GM18502 (cell line): ENCODE results near the gene ZWINT.

Experiments
- ATAC-seq: cut with Tn5 transposase; IDR thresholded peaks from one replicate; pipeline ENCODE4 v1.9.1; 2021; ENCODE audit warnings: mild to moderate bottlenecking; ENCODE audit not compliant: unreplicated experiment, poor library complexity

The ZWINT gene, protein sequence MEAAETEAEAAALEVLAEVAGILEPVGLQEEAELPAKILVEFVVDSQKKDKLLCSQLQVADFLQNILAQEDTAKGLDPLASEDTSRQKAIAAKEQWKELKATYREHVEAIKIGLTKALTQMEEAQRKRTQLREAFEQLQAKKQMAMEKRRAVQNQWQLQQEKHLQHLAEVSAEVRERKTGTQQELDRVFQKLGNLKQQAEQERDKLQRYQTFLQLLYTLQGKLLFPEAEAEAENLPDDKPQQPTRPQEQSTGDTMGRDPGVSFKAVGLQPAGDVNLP

DNA sequence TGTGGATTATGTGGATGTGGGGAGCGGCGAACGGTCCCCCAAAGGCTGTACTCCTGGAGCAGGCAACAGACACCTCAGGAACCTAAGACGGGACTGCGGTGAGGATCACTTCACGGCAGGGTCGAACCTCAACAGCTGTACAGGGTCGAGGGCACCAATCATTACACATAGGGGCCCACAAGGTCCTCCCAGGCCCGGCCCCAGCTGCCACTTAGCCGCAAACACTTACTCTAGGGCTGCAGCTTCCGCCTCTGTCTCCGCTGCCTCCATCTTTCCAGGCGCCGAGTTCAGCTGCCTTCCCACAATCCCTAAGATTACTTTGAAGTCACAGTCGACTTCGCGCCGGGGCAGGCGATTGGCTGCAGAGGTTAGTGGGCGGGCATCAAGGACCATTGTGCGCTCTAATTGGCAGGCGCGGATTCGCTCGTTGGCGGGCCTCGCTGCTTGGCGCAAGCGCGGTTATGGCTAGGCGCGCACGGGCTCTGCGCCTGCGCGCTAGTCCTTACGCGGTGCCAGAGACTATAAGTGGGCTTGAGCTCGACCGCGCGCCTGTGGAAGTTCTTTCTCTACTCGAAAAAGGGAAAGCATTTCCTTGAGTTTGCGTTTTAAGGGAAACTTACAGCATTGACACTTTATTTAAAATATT lies at the start of gene ZWINT:
ZWINT (minus strand) TSS at position 293 of the 646 bp plus-strand sequence; CDS start at position 270, 23 bp downstream.
- ATAC-seq: peak; percentile 98

DNA sequence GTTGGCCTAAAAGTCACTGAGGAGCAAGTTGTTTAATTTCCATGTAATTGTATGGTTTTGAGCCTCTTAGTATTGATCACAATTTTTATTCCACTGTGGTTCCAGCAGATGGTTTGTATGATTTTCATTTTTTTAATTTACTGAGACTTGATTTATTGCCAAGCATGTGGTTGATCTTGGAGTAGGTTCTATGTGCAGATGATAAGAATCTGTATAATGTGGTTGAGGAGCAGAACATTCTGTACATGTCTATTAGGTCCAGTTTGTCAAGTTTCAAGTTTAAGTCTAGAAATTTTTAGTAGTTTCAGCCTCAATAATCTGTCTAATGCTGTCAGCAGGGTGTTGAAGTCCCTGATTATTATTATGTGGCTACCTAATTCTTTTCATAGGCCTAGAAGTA lies 22.7 kb upstream of the ZWINT start:
- no peak for ATAC-seq

DNA sequence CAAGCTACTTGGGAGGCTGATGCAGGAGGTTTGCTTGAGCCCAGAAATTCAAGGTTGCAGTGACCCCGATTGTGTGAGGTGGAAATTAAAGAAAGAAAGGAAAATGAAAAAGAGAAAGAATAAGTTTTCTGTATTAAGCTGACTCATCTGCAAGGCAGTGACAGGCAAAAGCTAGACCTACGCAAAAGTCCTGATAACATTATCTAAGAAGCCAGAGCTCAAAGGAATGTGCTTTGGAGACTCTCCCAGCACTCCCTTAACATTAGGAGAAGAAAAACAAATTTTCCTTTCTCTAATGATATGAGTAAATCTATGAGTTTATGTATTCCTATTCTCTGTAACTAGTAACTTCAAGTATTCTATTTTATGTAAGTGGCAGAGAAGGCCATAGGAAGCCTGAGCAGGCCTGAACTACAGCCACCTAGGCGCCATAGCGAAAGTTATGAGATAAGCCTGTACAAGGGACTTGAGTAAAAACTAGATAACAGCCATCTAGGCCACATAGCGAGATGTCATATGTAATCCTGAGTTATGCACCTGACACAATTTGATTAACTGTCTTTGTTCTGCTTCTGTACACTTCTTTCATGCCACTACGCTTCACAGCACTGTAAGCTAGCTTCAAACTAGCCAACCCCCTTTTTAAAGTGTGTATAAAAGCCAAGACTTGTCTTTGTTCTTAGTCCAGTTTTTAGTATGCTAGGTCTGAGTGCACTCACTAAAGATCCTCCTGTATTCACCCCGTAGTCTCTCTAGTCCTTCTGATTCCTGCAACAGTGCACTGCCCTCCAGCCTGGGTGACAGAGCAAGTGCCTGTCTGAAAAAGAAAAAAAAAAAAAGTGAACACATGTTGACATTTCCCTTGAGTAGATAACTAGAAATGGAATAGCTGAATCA lies 9.4 kb upstream of the ZWINT start:
- ATAC-seq: no peak

DNA sequence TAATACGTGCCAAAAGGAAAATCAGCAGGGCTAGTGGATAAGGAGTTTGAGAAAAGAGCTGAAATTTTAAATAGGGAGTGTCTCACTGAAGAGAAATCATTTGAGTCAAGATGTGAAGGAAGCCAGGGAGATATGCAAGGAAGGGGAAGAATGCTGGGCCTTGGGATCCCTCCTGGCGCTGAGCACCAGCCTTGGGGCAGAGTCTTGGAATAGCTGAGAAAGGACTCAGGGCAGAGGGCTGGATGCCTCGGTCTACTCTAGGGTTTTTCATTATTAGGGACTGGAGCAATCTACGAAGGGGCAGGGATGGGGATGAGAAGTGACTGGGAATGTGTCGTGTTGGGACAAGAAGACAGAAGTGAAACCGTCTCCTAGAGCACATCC lies 484 bp downstream of the ZWINT start:
- ATAC-seq: no peak

DNA sequence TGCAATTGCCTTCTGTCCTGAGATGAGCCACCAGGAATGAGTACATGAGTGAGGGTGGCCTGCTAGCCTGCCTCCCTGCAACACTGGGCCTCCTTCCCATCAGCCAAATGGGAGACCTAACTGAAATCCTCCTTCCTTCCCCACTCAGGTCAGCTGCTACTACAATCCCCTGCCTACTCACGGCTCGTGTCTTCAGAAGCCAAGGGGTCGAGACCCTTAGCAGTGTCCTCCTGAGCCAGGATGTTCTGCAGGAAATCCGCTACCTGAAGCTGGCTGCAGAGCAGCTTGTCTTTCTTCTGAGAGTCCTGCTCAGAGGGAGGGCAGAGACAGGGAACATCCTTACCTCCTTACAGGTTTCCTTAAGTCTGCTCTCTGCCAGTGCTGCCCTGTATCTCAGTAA lies 1.2 kb downstream of the ZWINT start:
- no peak for ATAC-seq

DNA sequence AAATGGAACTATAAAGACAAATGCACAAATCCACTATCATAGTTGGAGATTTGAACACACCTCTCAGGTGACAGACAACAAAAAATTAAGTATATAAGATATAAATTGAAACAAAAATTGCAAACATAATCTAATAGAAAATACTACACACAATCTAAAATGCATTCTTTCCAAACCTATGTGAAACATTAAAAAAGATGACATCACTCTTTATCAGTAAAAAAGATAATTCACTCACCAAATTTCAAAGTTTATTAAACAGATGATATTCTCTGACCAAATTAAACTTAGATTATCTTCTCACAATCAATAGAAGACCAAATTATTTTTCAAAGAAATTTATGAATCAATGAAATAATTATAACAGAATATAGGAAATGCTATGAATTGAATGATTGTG lies 4.0 kb downstream of the ZWINT start:
- no peak for ATAC-seq

DNA sequence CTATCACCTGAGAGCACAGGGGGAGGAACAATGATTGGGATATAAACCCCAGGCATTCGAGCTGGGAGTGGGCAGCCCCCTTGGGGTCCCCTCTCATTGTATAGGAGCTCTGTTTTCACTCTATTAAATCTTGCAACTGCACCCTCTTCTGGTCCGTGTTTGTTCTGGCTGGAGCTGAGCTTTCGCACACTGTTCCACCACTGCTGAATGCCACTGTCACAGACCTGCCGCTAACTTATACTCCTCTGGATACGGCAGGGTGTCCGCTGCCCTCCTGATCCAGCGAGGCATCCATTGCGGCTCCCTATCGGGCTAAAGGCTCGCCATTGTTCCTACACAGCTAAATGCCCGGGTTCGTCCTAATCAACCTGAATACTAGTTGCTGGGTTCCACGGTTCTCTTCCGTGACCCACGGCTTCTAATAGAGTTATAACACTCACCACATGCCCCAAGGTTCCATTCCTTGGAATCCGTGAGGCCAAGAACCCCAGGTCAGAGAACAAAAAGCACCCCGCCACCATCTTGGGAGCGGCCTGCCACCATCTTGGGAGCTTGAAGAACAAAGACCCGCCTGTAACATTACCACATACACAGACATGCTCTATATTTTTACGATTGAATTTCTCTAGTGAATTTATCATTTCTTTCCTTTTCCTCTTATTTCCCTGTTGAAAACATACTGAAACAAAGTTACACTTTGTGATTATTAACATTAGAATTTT lies 9.0 kb downstream of the ZWINT start:
- no peak for ATAC-seq

DNA sequence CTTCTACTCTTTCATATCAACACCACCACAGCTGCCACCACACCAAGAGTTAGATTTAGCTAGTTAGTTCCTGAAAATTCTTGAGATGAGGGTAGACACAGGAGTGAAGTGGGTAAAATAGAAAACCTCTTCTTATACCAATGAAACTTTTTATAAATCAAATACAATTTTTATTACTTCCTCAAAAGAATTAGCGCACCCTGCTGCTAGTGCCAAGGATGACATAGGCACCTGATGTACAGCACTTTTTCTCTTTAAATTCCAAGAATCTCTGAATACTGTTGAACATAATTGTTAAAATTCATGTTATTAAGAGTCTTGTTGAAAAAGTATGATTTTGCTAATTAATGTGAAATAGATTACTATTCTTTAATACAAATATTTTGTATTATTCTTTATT lies 11.4 kb downstream of the ZWINT start:
- ATAC-seq: no peak

DNA sequence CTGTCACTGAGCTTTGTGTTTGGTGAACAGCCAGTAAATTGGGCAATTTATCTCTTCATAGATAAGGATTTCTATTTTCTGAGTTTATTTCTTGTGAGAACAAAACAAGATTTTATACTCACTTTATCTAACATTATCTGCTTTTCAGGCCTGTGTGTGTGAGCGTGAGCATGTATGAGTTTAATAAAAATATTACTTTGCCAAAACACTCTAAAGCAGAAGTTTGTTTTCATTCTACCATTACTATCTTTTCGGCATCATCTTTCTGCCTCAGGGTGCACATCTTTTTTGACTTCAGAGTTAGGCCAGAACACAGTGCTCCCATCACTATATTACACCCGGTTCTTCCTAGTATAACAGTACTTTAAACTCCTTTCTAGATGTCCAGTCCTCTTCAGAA lies 13.0 kb downstream of the ZWINT start:
- ATAC-seq: no peak

DNA sequence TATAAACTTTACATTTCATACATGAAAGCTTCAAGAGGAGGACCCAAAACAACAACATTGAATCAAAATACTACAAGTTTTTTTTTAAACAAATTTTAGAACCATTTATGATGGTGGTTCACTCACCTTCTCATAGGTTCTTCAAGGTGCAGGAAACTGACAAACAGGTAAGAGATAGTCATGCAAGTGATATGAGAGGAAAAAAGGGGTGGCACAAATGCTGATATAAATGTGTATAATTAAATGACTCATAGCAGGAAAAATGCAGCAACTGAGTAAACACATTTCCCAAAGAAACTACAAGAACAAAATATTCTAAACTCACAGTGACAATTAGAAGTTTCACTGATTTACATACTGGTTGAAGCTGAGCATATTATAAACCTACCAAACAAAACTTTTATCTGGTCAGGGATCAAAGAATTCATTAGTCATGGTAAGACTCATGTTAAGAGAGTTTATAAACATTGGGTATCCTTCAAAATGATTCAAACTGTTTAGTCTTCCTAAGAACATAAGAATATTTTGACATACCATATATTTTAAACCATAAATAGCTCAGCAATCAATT lies 14.1 kb downstream of the ZWINT start:
- no peak for ATAC-seq

DNA sequence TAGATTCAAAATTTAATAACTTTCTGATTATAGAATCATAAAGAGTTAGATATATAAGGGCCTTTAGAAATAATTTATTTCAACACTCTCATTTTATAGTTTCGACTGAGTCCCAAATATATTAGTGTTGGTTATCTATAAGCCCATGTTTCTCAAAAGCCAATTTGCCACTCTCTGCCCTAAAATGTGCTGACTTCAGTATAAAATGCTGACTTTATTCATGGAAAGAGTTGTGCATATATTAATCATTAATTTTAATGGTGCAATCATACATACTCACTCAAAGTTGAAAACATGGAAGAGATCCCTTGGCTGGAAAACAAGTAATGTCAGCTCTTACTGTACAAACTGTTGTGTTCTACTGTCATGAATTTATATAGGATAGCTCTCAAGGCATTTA lies 19.4 kb downstream of the ZWINT start:
- ATAC-seq: no peak

DNA sequence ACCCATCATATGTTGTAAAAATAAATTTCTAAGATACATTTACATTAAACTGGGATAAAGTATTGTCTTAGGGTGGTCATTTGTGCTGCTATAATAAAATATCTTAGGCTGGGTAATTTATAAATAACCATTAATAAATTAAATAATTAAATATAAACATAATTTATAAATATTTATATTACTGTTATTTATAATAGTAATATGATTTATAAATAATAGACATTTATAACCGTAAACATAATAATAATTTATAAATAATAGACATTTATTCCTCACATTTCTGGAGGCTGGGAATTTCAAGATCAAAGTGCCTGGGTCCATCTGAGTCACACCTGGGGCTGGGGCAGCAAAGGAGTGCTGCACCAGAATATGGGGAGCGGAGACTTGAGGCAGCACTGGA lies 31.1 kb downstream of the ZWINT start:
- ATAC-seq: no peak

DNA sequence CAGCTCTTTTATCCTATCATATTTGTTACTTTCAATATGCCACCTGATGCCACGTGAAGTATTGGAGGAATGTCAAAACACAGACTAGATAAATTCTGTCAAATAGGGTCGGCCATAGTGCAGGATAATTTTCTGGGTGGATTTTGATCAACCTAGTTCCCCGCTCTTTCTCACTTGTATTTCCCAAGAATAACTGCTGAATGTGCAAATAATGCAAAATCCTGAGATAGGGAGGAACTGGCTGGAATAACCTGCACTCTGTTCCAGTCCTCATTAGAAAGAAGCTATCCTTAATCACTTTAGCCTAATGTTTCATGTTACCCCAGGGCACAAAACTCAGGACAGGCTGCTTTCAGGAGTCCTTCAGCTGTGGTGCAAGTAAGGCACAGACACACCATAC lies 33.9 kb downstream of the ZWINT start:
- ATAC-seq: no peak

DNA sequence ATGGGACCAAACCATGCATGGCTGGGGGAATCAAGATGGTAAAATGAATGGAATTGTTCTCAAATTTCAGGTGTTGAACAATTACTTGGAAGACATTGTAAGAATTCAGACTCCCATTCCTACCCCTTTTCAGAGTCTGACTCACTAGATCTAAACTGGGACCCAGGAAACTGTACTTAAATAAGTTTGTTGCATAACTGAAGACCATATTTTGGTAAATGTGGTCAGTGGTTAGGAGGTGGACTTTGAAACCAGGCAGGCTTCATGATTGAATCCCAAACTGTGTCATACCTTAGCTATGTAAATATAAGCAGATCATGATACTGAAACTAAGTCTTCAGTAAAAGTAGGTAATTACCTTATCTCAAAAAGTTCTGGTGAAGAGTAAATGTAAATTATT lies 41.7 kb downstream of the ZWINT start:
- peak; percentile 97 for ATAC-seq

DNA sequence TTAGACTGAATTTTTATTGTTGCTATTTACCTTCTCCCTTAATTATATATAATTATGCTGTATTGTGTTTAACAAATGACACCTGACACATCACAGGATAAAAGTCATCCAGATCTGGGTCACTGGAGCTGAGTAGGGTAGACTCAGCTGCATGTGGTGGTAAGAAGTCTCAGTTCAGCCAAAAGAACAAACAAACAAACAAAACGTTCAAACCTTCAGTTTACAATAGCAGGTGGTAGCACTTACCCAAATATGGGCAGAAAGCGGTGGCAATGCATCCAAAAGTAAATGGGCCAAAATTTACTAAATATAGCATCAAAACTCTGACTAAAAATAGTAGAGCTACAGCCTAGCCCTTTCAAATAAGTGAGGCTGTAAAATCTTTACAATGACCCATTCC lies 42.2 kb downstream of the ZWINT start:
- peak; percentile 16 for ATAC-seq

DNA sequence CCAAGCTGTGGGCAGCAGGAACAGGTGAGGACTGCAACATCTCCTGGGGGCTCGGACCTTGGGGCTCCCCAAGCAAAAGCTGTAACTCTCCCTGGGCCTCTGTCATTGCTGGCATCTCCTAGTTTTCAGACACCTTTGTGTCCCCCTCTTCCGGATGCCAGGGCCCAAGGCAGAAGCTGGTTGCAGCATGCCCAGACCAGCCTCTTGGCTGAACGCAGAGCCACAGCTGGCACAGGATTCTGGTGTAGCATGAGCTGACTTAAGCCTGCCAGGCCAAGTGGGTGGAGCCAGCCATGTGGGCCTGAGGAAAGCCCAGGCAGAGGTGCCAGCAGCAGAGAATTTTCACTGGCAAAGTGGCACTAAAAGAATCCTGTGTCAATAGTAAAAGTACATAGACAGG lies 43.5 kb downstream of the ZWINT start:
- ATAC-seq: no peak

DNA sequence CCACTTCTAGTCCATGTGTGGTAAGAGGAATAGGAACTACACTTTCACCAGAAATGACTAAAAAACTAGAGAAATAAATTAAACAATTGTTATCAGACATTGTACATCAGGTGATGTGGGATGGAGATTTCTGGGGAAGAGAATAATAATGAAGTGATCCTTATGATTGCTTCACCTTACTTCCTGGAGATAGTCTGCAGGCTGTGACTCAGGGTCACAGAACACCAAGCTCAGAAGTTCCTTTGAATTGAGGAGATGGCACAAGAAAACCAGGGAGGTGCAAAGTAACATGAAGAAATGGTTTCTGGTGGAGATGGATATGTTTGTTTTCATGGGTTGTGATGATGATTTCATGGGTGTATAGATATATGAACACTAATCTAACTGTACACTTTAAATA lies 44.5 kb downstream of the ZWINT start:
- no peak for ATAC-seq
